ENCODE measurements around the gene SENP7.

The SENP7 gene

GRCh38 chr3:101278727-101279126 lies 234.3 kb downstream of the SENP7 start:
- no peaks in the 10 kb centered on the region for H3K9me2 ChIP-seq (replicated peaks; ENCODE audit: control insufficient read depth, low read length)
- H3K4me1 ChIP-seq (ENCODE audit: control insufficient read depth, low read length): no peaks in the 10 kb centered on the region
- no peaks in the 10 kb centered on the region for H3K79me2 ChIP-seq (ENCODE audit: control insufficient read depth, low read length)
- H3K27me3 ChIP-seq (ENCODE audit: control insufficient read depth, low read length): no peaks in the 10 kb centered on the region
- TF ChIP-seq EZH2phosphoT487 (IDR thresholded peaks at IDR 0.05; ENCODE audit: borderline replicate concordance, low read length): no peak
- no peak for TF ChIP-seq CTCF (IDR thresholded peaks at IDR 0.05; ENCODE audit: low read depth, low read length, poor library complexity, severe bottlenecking)
- H3K4me2 ChIP-seq (ENCODE audit: low read length): no peak overlapping the region
- H3K9me3 ChIP-seq (ENCODE audit: control insufficient read depth, insufficient read depth, low read length): no peaks in the 10 kb centered on the region
- H3K4me3 ChIP-seq (ENCODE audit: low read length): no peak overlapping the region
- H3K36me3 ChIP-seq (ENCODE audit: control insufficient read depth, low read length): no peaks in the 10 kb centered on the region
- H3K27ac ChIP-seq (ENCODE audit: low read depth, low read length): no peak overlapping the region
- no peaks in the 10 kb centered on the region for H3F3A ChIP-seq (ENCODE audit: control insufficient read depth, insufficient read depth)
- no peaks in the 10 kb centered on the region for H4K20me1 ChIP-seq (ENCODE audit: control insufficient read depth, insufficient read depth, low read depth, low read length)
